Keratinocyte (primary cell): ENCODE results near the gene SNX3.

ENCODE experiments used
- EZH2 ChIP-seq: IDR thresholded peaks from one replicate; pipeline ENCODE4 v1.6.1; 2012; ENCODE audit warnings: inconsistent platforms, mild to moderate bottlenecking, low read length, moderate library complexity
- TF ChIP-seq, protein P1 (sequence below), 3 experiments: IDR thresholded peaks in 1 of 3; conservative IDR thresholded peaks in 1 of 3; optimal IDR thresholded peaks in 1 of 3; 2 replicates in 2 of 3; 3 replicates in 1 of 3; pipeline versions ENCODE3 to v1.5.1; 2011; ENCODE audit warnings: low read length in 3 of 3, mild to moderate bottlenecking in 3 of 3, moderate library complexity in 2 of 3, control low read depth in 1 of 3, inconsistent platforms in 1 of 3; ENCODE audit not compliant: insufficient read depth in 2 of 3; ENCODE audit errors: extremely low read depth in 1 of 3

DNA sequence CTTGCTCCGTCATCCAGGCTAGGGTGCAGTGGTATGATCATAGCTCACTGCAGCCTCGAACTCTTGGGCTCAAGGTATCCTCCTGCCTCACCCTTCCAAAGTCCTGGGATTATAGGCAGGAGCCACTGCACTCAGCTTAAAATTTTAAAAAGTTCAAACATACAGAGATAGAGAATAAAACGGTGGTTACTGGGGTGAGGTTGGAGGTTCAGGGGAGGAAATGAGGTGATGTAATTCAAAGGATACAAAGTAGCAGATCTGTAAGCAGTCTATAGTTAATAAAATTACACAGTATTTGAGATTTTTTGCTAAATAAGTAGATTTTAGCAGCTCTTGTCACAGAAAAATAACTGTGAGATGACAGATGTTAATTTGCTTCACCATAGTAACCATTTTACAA lies 26.5 kb upstream of the SNX3 start:
- TF ChIP-seq, protein P1, sequence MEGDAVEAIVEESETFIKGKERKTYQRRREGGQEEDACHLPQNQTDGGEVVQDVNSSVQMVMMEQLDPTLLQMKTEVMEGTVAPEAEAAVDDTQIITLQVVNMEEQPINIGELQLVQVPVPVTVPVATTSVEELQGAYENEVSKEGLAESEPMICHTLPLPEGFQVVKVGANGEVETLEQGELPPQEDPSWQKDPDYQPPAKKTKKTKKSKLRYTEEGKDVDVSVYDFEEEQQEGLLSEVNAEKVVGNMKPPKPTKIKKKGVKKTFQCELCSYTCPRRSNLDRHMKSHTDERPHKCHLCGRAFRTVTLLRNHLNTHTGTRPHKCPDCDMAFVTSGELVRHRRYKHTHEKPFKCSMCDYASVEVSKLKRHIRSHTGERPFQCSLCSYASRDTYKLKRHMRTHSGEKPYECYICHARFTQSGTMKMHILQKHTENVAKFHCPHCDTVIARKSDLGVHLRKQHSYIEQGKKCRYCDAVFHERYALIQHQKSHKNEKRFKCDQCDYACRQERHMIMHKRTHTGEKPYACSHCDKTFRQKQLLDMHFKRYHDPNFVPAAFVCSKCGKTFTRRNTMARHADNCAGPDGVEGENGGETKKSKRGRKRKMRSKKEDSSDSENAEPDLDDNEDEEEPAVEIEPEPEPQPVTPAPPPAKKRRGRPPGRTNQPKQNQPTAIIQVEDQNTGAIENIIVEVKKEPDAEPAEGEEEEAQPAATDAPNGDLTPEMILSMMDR (optimal IDR thresholded peaks at IDR 0.05 in 1 of 3, IDR thresholded peaks at IDR 0.05 in 1 of 3, conservative IDR thresholded peaks at IDR 0.05 in 1 of 3; ENCODE audit: extremely low read depth in 1 of 3, insufficient read depth in 2 of 3, low read length in 3 of 3), result no peak
- no peak for TF ChIP-seq EZH2
